Measurements from ENCODE around the gene TOM1.

The TOM1 gene

DNA sequence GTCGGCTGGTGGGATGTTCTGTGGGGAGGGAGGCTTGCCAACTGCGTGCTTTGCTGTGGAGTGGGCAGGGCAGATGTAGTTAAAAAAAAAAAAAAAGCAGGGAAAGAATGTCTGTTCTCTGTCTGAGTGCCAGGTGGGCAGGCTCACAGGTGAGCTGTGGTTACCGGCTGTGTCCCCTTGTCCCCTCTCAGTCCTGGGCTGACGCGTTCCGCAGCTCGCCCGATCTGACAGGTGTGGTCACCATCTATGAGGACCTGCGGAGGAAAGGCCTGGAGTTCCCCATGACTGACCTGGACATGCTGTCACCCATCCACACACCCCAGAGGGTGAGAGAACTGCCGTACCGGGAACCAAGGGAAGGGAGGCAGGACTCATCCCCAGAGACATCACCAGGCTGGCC, 23.6 kb downstream of the TOM1 start:
- Mint-ChIP-seq H3K27ac (no peak overlapping the region), H3K27me3 (ENCODE audit: low read depth) (no peaks in the 10 kb centered on the region), H3K36me3 (ENCODE audit: low read depth) (peaks cover 37% of the 10 kb centered on the region), H3K4me1 (ENCODE audit: low read depth) (no peaks in the 10 kb centered on the region), H3K9me3 (no peaks in the 10 kb centered on the region), H3K4me3 (no peak overlapping the region)
- DNase-seq (ENCODE audit: low spot score): no peak

DNA sequence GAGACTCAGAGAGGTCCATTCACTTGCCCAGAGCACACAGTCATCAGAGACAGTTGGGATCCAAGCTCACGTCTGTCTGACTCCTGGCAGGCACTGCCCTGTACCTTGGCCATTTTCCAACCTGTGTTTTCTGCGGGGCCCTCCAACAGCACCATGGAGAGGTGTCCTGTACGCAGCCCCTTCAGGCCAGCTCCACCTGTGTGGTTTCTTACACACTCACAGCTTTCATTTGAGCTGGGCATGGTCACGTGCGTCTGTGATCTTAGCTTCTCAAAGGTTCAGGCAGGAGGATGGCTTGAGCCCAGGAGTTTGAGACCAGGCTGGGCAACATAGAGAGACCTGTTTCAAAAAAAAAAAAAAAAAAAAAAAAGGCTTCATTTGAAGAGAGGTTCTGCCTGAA, 24.4 kb downstream of the TOM1 start:
- no peaks in the 10 kb centered on the region for H3K27me3 Mint-ChIP-seq (ENCODE audit: low read depth)
- no peaks in the 10 kb centered on the region for H3K9me3 Mint-ChIP-seq
- H3K36me3 Mint-ChIP-seq (ENCODE audit: low read depth): peaks cover 37% of the 10 kb centered on the region
- DNase-seq (ENCODE audit: low spot score): no peak
- peaks cover 2% of the 10 kb centered on the region for H3K4me1 Mint-ChIP-seq (ENCODE audit: low read depth)
- H3K27ac Mint-ChIP-seq: no peak overlapping the region
- no peak overlapping the region for H3K4me3 Mint-ChIP-seq

DNA sequence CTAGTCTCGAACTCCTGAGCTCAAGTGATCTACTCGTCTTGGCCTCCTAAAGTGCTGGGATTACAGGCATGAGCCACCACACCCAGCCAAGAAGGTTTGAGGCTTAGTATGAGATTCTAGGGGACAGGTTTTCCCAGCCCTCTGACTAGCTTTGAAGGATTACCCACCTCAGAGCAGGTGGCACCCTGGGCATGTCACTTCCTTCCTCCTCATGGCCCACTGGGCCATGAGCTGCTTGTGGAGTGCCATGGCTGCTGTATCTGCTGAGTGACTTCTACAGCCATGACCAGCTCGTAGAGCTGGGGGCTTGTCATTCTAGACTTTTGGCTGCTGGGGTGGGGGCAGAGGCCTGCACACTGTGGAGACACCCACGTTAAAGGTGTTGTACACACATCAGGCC, 25.1 kb downstream of the TOM1 start:
- Mint-ChIP-seq H3K27me3 (ENCODE audit: low read depth) (no peaks in the 10 kb centered on the region), H3K36me3 (ENCODE audit: low read depth) (peaks cover 41% of the 10 kb centered on the region), H3K27ac (no peak overlapping the region), H3K4me3 (no peak overlapping the region), H3K4me1 (ENCODE audit: low read depth) (peaks cover 6% of the 10 kb centered on the region), H3K9me3 (no peaks in the 10 kb centered on the region)
- DNase-seq (ENCODE audit: low spot score): no peak

DNA sequence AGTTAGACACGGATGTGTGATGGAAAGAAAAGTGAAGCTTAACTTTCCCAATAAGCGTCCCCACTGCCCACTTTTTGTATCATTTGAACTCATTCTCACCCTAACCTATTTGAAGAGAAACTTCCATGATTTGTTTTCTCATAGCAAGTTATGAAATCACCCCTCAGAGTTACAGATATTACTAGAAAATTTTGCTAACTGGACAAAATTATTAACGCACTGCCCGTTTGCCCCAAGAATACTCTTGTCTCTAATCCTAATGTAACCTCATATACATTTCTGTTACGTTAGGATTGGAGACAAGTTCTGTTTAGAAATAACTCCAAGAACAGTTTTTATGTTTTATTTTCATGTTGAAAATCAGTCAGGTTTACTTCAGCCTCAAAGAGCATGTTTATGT, 25.5 kb downstream of the TOM1 start:
- Mint-ChIP-seq H3K9me3 (no peaks in the 10 kb centered on the region), H3K4me1 (ENCODE audit: low read depth) (peaks cover 9% of the 10 kb centered on the region), H3K36me3 (ENCODE audit: low read depth) (peaks cover 42% of the 10 kb centered on the region), H3K27me3 (ENCODE audit: low read depth) (no peaks in the 10 kb centered on the region), H3K4me3 (no peak overlapping the region), H3K27ac (no peak overlapping the region)
- DNase-seq (ENCODE audit: low spot score): no peak

DNA sequence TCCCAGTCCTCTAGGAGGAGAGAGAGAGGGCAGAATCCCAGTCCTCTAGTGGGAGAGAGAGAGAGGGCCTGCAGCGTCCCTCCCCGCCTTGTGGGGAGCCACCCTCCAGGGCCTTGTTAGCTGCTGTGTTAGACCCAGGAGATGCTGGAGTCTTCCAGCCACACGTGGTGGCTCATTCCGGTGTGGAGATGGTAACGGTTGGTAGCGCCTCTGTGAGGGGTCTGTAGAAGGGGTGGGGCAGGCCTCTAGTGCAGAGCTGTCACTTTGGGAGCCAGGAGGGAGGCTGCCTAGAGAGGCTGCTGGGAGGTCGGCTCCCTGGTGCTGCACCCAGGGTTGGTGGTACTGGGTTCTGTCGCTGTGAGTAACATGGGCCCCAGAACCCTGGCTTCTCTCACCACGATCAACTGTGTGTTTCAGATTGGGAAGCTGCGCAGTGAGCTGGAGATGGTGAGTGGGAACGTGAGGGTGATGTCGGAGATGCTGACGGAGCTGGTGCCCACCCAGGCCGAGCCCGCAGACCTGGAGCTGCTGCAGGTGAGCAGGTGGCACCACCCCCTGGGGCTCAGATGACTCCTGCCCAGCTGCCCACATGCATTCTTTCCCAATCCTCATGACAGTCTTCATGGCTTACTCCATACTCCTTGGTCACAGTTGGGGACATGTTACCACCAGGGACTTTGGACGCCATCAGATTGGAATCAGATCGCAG, 27.3 kb downstream of the TOM1 start:
- H3K4me1 Mint-ChIP-seq (ENCODE audit: low read depth): peaks cover 16% of the 10 kb centered on the region
- peaks cover 46% of the 10 kb centered on the region for H3K36me3 Mint-ChIP-seq (ENCODE audit: low read depth)
- no peaks in the 10 kb centered on the region for H3K9me3 Mint-ChIP-seq
- no peaks in the 10 kb centered on the region for H3K27me3 Mint-ChIP-seq (ENCODE audit: low read depth)
- H3K27ac Mint-ChIP-seq: no peak overlapping the region
- DNase-seq (ENCODE audit: low spot score): no peak
- H3K4me3 Mint-ChIP-seq: no peak overlapping the region

DNA sequence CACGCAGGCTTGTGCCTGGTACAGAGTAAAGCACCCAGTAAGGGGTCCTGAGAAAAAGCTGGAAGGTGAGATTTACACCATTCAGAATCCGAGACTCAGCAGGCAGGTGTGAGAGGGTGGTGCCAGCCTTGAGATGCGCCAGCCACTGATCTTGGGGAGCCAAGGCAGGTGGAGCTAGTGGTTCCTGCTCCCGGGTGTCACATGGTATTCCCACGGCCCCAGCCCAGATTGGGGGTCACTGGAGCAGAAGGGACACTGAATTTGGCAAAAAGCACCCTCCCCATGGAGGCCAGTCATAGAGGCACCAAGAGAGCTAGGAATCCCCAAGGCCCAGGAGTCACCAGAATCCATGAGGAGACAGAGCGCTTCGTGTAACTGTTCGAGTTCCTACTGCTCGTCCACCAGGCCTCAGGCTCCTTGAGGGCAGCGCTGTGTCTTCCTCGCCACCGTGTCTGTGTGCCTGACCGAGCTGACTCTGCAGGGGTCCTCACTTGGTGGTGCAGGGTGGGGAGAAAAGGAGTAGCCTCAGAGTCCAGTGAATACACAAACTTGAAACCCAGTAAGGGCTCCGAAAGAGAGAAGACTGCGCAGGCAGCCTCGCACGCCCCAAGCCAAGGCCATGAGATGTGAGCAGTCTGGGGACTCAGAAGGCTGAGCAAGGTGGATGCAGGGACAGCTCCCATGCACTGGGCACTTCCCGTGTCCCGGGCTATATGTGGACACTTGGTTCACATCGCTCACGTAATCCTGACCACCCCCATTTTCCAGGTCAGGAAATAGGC, 28.2 kb downstream of the TOM1 start:
- Mint-ChIP-seq H3K27ac (no peak overlapping the region), H3K36me3 (ENCODE audit: low read depth) (peaks cover 47% of the 10 kb centered on the region), H3K4me1 (ENCODE audit: low read depth) (peaks cover 18% of the 10 kb centered on the region), H3K9me3 (no peaks in the 10 kb centered on the region), H3K27me3 (ENCODE audit: low read depth) (no peaks in the 10 kb centered on the region), H3K4me3 (no peak overlapping the region)
- no peak for DNase-seq (ENCODE audit: low spot score)

DNA sequence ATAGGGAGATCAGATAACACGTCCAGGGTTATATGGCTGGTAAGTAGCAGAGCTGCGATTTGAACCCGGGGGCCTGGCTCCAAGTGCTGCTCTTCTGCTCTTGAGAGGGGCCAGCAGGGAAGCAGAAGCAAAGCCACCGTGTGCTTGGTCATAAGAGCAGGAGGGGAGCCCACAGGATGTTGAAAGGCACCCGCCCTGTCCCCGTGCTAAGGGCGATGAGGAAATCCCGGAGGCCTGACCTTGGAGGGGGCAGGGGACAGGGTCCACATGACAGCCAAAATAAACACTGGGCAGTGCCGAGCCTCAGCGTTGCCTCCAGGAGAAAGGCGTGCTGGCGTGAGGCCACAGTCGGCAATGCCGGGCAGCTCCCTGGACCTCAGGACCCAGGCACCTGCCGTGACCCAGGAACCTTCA, 28.8 kb downstream of the TOM1 start:
- Mint-ChIP-seq H3K36me3 (ENCODE audit: low read depth) (peaks cover 45% of the 10 kb centered on the region), H3K27ac (no peak overlapping the region), H3K4me3 (no peak overlapping the region), H3K4me1 (ENCODE audit: low read depth) (peaks cover 18% of the 10 kb centered on the region), H3K27me3 (ENCODE audit: low read depth) (no peaks in the 10 kb centered on the region), H3K9me3 (no peaks in the 10 kb centered on the region)
- no peak for DNase-seq (ENCODE audit: low spot score)

DNA sequence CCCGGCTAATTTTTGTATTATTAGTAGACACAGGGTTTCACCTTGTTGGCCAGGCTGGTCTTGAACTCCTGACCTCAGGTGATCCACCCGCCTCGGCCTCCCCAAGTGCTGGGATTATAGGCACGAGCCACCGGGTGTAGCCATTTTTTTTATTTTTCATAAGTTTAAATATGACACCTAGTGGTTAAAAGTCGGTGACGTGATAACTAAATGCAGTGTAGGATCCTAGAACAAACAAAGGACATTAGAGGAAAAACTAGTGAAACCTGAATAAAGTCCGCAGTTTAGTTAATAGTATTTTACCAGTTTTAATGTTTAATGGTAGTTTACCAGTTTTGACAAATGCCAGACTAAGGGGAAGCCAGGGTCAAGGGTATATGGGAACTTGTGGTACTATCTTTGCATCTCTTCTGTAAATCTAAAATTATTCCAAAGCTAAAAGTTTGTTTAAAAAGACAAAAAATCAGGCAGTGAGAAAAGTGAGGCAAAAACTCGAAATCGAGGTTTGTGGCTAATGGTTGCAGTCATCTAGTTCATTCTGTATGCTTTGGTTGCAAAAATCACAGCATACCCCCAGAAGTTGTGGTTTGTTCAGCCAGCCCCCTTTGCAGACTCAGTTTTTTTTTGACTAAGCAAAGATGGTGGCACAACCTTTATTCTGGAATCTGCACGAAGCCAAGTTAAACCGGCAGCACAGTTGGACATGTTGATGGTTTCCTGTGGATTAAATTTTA, 29.6 kb downstream of the TOM1 start:
- Mint-ChIP-seq H3K27me3 (ENCODE audit: low read depth) (no peaks in the 10 kb centered on the region), H3K4me3 (peak overlapping the region; percentile 50), H3K27ac (no peak overlapping the region), H3K4me1 (ENCODE audit: low read depth) (peaks cover 25% of the 10 kb centered on the region), H3K9me3 (no peaks in the 10 kb centered on the region), H3K36me3 (ENCODE audit: low read depth) (peaks cover 42% of the 10 kb centered on the region)
- no peak for DNase-seq (ENCODE audit: low spot score)

DNA sequence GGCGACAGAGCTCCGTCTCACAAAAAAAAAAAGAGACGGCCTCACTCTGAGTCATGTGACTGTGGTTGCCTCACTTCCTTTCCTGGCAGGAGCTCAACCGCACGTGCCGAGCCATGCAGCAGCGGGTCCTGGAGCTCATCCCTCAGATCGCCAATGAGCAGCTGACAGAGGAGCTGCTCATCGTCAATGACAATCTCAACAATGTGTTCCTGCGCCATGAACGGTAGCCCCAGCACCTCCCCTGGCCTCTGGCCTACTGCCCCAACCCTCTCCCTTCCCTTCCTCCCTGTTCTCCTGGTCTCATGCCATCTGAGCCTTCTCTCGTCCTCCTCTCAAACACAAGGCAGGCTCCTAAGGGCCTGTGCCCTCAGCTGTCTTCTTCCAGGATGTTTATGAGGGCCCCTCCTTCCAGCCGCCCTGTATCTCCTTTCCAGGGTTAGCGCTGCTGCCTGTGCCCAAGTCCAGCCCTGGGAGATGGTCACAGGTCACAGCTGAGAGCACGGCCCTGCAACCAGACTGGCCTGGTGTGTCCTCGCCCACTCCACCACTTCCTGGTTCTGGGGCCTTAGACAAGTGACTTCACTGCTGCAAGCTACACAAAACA, 30.7 kb downstream of the TOM1 start:
- Mint-ChIP-seq H3K9me3 (no peaks in the 10 kb centered on the region), H3K27ac (peak overlapping the region; percentile 79), H3K36me3 (ENCODE audit: low read depth) (peaks cover 34% of the 10 kb centered on the region), H3K4me1 (ENCODE audit: low read depth) (peaks cover 31% of the 10 kb centered on the region), H3K27me3 (ENCODE audit: low read depth) (no peaks in the 10 kb centered on the region), H3K4me3 (peak overlapping the region; percentile 61)
- DNase-seq (ENCODE audit: low spot score): peak; percentile 58

DNA sequence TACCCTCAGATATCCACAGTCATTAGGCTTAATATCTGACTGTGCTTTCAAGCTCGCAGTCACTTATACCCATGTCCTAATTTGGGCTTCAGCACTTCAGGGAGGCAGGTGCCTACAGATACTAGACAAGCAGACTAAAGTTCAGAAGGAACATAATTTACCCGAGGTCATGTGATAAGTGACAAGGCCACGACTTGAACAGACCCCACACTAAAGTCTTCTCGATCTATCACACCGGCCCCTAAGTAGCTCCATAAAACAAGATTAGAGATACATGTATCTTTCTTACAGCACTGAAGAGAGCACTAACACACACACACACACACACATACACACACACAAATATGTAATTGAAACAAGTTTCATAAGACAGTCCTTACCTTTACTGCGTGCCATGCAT, 32.6 kb downstream of the TOM1 start:
- no peaks in the 10 kb centered on the region for H3K27me3 Mint-ChIP-seq (ENCODE audit: low read depth)
- H3K4me1 Mint-ChIP-seq (ENCODE audit: low read depth): peaks cover 43% of the 10 kb centered on the region
- no peaks in the 10 kb centered on the region for H3K9me3 Mint-ChIP-seq
- H3K36me3 Mint-ChIP-seq (ENCODE audit: low read depth): peaks cover 28% of the 10 kb centered on the region
- no peak overlapping the region for H3K4me3 Mint-ChIP-seq
- H3K27ac Mint-ChIP-seq: no peak overlapping the region
- DNase-seq (ENCODE audit: low spot score): no peak

DNA sequence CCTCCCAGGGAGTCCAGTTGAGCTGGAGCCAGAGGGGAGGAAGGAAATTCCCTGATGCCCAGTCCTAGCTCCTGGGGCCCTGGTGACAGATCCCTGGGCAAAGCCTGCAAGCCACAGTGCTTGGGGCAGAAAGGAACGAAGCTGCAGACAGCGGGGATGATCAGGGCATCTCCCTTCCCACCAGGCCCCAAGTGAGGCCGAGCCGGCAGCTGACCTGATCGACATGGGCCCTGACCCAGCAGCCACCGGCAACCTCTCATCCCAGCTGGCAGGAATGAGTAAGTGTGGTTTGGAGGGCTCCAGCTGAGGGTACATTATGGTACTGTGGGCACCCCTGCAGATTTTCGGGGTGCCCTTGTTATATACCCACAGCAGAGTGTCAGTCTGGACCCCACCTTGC, 33.5 kb downstream of the TOM1 start:
- Mint-ChIP-seq H3K36me3 (ENCODE audit: low read depth) (peaks cover 25% of the 10 kb centered on the region), H3K9me3 (no peaks in the 10 kb centered on the region), H3K27ac (no peak overlapping the region), H3K27me3 (ENCODE audit: low read depth) (no peaks in the 10 kb centered on the region), H3K4me3 (no peak overlapping the region), H3K4me1 (ENCODE audit: low read depth) (peaks cover 43% of the 10 kb centered on the region)
- DNase-seq (ENCODE audit: low spot score): no peak

DNA sequence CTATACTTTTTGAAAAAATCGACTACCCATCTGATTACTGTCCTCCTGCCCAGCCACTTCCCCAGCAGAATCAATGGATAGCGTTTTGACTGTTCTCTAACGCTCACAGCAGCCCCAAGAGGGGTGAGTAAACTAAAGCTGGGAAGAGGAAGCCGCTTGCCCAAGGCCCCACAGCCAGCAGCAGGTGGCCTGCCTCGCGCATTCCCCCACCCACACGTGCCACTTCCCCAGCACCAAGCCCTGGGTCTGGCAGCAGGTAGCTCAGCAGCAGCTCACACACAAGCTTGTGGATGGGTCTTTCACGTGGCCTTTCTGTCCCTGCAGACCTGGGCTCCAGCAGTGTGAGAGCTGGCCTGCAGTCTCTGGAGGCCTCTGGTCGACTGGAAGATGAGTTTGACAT, 34.3 kb downstream of the TOM1 start:
- H3K36me3 Mint-ChIP-seq (ENCODE audit: low read depth): peaks cover 24% of the 10 kb centered on the region
- peak overlapping the region; percentile 52 for H3K27ac Mint-ChIP-seq
- H3K4me1 Mint-ChIP-seq (ENCODE audit: low read depth): peaks cover 41% of the 10 kb centered on the region
- H3K27me3 Mint-ChIP-seq (ENCODE audit: low read depth): no peaks in the 10 kb centered on the region
- H3K9me3 Mint-ChIP-seq: no peaks in the 10 kb centered on the region
- no peak overlapping the region for H3K4me3 Mint-ChIP-seq
- DNase-seq (ENCODE audit: low spot score): no peak

DNA sequence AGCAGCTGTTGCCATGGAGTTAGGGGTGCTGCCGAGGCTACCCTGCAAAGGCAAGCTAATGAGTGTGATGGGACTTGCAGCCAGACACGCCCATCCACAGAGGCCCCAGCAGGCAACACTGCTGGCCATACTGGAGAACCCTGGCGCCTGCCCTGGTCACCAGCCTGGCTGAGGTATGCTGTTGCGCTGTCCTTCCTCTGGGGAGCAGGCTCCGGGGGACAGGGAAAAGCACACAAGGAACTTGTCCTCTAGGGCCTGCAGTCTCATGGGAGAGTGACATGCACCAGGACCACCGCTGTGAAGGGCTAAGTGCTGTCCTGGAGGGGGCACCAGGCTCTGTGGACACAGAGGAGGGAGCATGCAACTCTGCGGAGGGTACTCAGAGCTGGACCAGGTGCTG, 35.8 kb downstream of the TOM1 start:
- H3K27ac Mint-ChIP-seq: peak overlapping the region; percentile 93
- H3K9me3 Mint-ChIP-seq: no peaks in the 10 kb centered on the region
- peak overlapping the region; percentile 72 for H3K4me3 Mint-ChIP-seq
- H3K27me3 Mint-ChIP-seq (ENCODE audit: low read depth): no peaks in the 10 kb centered on the region
- no peak for DNase-seq (ENCODE audit: low spot score)
- peaks cover 21% of the 10 kb centered on the region for H3K36me3 Mint-ChIP-seq (ENCODE audit: low read depth)
- peaks cover 31% of the 10 kb centered on the region for H3K4me1 Mint-ChIP-seq (ENCODE audit: low read depth)
